GM21447 (cell line): ENCODE data around the gene FBXO45.
A peak's percentile ranks its signal among the peaks of the same experiment; 100 is the strongest.
"Not testable (repeated sequence)": the region's sequence is repeated elsewhere in the genome, so short reads cannot be mapped to it uniquely, and the experiment has no call there.

Experiments
- ATAC-seq: cut with Tn5 transposase; IDR thresholded peaks from one replicate; pipeline ENCODE4 v1.9.1; 2021; ENCODE audit not compliant: unreplicated experiment

Gene FBXO45

GRCh38 chr3:196555295-196555694, 13.2 kb upstream of the FBXO45 start:
- ATAC-seq = no peak

GRCh38 chr3:196557236-196557635, 11.2 kb upstream of the FBXO45 start:
- ATAC-seq = no peak

- no peak for ATAC-seq
Observed at GRCh38 chr3:196558476-196558875, 10.0 kb upstream of the FBXO45 start.

GRCh38 chr3:196559826-196560225, 8.6 kb upstream of the FBXO45 start:
- ATAC-seq = no peak

DNA sequence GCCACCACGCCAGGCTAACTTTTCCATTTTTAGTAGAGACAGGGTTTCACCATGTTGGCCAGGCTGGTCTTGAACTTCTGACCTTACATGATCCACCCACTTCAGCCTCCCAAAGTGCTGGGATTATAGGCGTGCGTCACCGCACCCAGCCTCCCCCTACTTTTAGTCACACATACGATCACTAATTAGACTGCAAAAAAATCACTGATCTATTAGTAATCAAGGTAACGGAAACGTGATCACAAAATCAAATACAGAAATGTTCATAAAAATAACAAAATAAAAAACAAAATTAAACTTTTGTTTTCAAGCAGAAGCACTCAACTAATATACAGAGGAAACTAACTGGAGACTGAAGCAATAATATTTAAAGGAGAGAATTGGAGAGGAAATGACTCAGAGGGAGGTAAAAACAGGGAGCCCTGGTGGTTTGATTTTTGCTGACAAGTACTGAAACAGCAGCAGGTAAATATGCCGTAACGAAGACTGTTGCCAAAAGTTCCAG, 4.7 kb upstream of the FBXO45 start:
- ATAC-seq = no peak

DNA sequence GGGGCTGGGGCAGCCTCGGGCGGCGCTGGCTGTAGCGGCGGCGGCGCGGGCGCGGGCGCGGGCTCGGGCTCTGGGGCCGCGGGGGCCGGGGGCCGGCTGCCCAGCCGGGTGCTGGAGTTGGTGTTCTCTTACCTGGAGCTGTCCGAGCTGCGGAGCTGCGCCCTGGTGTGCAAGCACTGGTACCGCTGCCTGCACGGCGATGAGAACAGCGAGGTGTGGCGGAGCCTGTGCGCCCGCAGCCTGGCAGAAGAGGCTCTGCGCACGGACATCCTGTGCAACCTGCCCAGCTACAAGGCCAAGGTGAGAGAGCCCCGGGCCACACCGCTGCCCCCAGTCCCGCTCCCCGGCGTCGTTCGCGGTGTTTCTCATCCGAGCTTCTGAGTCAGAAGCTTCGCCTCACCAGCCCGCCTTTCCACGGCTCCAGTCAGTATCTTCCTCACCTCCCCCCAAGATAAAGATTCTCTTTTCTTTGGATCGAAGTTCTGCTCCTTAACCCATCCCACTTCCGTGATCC, 600 bp downstream of the FBXO45 start:
- peak; percentile 37 for ATAC-seq

DNA sequence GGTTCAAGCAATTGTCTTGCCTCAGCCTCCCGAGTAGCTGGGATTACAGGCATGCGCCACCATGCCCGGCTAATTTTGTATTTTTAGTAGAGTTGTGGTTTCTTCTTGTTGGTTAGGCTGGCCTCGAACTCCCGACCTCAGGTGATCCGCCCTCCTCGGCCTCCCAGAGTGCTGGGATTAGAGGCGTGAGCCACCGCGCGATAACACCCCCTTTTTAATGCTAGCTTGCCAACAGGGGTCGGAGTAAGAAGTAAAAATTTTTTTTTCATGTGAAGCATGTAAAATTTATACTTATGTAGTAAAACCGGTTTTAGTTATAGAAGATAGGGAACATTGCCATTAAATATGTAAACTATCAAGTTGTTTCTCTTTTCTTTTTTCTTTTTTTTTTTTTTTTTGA, 1.9 kb downstream of the FBXO45 start:
- not testable (repeated sequence) for ATAC-seq

DNA sequence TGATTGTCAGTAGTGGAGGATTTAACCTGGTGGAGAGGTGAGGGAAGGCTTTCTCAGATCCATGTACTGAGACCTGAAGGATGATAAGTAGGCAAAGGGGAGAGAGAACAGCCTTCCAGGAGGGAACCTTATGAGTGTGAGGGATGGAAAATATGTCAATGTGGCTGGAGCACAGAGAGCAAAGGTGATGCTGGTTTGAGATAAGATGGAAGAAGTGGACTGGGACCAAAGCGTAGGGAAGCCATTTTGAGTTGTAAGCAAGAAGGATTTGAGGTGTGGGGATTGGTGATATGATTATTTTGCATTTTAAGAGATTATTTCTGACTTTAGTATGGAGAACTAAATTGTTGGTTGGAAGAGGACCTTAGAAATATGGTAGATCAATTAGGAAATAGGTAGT, 3.9 kb downstream of the FBXO45 start:
- ATAC-seq = no peak

DNA sequence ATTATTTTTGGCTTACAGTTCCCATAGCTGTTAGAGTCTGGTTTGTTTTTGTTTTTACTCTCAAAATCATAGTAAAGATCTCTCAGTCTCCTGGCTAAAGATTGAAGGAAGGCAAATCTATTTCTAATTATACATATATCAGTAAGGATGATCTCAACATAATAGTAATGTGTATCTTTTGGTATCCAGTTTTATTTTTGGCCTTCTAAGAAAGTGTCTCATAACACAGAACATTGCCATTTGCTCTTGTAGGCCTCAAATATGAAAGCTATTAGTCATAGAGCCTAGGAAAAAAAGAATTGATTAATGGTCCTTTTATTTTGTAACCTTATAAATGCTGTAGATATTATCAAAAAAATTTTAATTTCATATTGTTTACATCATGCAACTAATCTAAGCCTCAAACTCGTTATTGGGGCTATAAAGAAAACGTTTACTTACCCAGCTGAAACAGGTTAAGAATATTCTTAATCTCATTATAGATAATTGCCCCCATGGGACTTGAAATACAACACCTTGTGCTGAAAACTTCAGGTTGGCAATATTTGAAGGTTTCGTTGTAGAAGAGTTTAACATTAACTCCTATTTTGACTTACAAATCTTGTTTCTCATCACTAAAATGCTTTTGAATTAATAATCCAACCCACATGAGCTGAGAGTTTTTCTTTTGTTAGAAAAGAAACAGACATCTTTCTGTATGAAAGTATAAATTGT, 16.7 kb downstream of the FBXO45 start:
- no peak for ATAC-seq

DNA sequence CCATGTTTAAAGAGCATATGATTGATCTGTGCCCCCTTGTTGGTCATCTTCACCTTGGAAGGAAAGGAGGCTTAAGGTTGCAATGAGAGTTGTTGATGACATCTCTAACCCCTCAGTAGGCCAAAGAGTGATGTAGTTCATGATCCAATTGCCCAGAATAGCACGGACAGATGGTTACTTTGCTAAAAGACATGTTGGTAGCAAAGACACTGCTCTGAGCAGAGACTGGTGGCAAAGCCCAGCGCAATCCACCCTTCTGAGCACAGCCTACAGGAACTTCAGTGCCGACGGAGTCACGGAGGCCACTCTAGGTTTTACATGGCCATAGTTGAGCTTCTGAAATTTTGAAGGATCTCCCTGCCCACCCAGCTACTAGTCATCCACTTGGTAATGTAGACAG, 21.8 kb downstream of the FBXO45 start:
- ATAC-seq = no peak

GRCh38 chr3:196596355-196596754, 27.9 kb downstream of the FBXO45 start:
- ATAC-seq = no peak

DNA sequence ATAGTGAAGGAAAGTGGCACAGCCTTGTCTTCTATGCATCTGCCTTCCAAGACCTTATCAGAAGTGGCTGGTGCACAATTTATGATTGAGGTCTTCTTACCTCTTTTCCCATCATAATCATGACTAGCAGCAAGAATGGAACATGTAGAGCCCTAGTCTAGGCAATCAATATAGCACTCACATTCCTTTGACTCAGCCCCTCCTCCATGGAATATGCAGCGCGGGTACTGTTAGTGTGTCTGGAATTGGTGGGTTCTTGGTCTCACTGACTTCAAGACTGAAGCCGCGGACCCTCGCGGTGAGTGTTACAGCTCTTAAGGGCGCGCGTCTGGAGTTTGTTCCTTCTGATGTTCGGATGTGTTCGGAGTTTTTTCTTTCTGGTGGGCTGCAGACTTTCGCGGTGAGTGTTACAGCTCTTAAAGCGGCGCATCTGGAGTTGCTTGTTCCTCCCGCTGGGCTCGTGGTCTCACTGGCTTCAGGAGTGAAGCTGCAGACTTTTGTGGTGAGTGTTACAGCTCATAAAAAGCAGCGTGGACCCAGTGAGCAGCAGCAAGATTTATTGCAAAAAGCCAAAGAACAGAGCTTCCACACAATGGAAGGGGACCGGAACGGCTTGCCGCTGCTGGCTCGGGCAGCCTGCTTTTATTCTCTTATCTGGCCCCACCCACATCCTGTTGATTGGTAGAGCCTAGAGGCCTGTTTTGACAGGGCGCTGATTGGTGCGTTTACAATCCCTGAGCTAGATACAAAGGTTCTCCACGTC, 29.7 kb downstream of the FBXO45 start:
- ATAC-seq = not testable (repeated sequence)

DNA sequence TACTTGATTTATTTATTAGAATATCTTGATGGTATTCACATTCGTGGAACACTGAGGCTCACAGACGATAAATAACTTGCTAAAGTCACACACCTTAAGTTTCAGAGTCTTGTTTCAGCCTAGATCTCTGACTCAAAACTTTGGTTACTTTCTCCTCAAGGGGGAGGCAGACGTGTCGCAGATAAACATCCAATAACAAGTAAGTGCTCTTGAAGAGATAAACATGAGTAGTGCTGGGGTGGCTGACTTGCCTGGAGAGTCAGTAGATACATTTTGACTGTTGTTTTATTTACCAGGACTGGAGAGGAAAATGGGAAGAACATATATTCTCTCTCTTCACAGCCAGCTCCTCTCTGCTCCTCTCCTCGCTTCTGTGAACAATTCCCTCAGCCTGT, 31.3 kb downstream of the FBXO45 start:
- no peak for ATAC-seq

DNA sequence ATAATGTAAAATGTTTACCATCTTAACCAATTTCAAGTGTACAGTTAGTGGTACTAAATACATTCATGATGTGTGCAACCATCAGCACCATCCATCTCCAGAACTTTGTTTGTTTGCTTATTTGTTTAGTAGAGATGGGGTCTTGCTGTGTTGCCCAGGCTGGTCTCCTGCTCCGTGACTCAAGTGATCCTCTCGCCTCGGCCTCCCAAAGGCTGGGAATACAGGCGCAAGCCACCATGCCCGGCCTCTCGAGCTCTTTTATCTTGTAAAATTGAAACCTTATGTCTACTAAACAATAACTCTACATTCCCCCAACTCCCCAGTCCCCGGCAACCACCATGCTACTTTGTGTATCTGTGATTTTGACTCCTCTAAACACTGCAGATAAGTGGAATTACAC, 31.9 kb downstream of the FBXO45 start:
- ATAC-seq = no peak

DNA sequence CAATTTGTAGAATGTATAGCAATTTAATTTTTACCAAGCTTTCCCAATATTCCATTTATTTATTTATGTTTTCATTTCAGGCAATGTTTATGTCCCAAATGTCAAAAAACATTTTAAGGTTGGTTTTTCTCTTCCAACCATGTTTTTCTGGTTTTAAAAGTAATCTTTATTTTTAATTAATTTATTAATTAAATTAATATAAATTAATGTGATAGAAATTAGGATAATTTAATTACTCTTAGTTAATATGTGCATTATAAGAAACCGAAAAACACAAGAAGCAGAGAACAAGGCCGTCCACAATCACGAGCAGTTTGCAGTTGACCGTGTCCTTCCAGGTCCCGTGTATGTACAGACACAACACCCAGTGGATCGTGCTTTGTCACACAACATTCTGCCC, 34.2 kb downstream of the FBXO45 start:
- no peak for ATAC-seq

DNA sequence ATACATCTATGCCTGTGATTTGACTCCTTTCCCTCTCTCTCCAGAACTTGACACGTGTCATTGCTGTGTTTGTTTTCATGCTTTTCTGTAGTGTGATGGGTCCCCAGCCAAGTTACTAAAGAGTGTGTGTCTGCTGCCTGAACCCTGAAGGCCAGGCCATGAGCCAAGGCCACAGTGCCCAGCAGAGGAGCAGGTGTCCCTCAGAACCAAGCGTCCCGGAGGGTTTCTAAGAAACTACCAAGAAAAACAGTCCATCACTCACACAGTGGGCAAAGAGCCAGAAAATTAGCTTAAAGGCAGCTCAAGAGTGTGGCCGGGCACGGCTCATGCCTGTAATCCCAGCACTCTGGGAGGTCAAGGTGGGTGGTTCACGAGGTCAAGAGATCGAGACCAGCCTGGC, 35.2 kb downstream of the FBXO45 start:
- no peak for ATAC-seq

DNA sequence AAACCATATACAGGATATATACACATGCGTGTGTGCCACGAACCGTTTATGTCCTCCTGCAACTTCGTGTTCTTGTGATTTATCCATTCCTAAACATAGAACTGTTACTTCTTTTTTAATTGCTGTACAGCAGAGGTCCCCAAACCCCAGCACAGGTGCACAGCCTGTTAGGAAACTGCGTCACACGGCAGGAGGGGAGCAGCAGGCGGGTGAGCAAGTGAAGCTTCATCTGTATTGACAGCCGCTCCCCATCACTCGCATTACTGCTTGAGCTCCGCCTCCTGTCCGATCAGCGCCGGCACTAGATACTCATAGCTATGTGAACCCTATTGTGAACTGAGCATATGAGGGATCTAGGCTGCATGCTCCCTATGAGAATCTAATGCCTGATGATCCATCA, 36.1 kb downstream of the FBXO45 start:
- no peak for ATAC-seq

- no peak for ATAC-seq
Observed at GRCh38 chr3:196608693-196609092, 40.2 kb downstream of the FBXO45 start.

DNA sequence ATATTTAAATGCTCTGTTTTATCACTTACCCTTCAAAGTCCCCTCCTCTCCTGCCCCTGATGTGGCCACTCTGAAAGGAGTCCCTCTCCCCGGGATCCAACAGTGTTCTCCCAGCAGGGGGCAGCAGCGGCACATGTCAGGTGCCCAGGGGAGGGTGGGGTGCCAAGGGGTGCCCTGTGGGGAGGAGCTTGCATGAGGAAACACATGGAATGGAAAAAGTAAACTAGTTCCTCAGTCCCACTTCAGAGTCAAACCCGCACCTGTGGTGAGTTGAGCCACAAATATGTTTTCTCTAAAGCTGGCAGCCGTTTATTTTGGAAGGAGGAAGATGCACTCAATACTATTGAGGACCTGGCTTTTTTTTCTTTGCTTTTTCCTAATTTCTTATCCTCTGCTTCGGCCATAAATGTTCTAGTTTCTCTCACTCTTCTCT, 40.9 kb downstream of the FBXO45 start:
- ATAC-seq = peak; percentile 86

DNA sequence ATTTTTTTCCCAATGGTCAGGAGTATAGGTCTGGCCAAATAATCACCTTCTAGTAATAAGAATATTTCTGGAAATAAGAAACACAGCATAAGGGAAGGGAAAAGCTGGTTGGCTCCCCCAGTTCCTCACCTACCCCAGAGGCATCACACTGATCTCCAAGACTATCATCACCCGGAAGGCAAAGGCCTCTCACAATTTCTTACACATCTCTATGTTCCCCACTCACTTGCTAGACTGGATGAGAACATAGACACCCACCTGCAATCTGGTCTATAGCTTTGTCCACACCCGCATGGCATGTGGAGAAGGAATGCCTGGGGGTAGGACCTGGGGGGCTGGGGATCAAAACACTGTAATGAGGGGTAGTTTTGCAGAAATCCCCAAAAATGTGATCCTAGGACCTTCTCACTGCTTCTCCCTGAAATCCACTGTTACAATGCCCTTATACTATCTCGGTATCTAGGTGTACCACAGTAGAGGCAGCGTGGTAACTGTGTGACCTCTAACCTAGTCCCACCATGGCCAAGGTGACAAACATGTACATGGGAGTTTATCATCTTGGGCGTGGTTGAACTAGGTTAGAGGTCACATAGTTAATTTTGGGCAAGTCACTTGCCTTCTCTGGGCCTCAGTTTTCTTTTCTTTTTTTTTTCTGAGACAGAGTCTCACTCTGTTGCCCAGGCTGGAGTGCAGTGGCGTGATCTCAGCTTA, 41.5 kb downstream of the FBXO45 start:
- no peak for ATAC-seq

DNA sequence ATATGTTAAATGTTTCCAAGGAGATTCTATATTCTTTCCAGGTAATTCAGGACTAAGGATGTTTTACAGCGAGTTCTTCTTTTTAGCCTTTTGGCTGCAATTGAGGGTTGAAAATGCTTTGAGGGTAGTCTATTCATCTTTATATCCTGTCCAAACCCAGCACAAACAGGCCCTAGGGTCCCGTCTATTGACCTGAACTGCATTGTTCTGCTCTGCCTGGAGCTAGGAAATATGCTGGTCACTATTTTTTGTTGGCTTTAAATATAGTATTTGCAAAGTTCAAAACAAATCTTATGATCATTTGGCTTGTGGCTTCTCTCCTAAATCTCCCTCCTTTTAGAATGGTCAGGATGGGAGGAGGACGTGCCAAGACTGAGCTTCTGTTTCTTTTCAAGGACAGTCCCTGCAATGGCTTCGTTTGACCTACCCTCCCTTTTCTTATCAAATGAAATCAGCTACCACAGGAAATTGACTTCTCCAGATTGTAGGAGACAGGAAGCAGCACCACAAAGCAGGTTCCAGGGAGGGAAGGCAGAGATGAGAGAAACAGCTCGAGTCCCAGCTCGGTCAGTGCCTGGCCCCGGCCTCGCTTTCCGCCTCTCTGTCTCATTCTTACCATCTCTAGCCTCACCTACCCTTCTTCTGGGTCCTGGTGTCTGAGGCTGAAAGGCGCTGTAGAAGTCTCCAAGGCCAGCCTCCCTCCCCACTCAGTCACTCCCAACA, 43.5 kb downstream of the FBXO45 start:
- ATAC-seq = no peak
